IMR-90 (cell line): ENCODE results near the gene TASP1. TPM values are rescaled to one million over a fixed set of nuclear protein-coding genes. Genes with fewer than 3 reads are reported as not detected.

Experiments used
- ATAC-seq: fragments of 200-7000 bp; cut with Tn5 transposase; 2 replicates; pipeline ENCODE4 v1.9.1; 2020; ENCODE audit warnings: low read depth, mild to moderate bottlenecking, moderate library complexity
- BruUV-seq: library from RNA; stranded (reverse); fragments of 400-500 nt; replicated peaks from 2 replicates; lab custom pipeline; 2021; lab: Mats Ljungman, UMichigan
- CTCF ChIA-PET: fragments of 300-600 bp; formaldehyde crosslinking; extraction: SDS; loops from one replicate; lab custom pipeline; 2021; ENCODE audit warnings: antibody characterized with exemption; lab: Yijun Ruan, JAX
- POLR2A ChIA-PET: fragments of 300-600 bp; sonication (Branson Sonifier 250); formaldehyde crosslinking; loops from one replicate; lab custom pipeline; 2022; ENCODE audit warnings: antibody characterized with exemption; ENCODE audit not compliant: unreplicated experiment; lab: Charles Lee
- DNase-seq: peaks from one replicate; pipeline ENCODE4 v3.0.0; 2013
- H2AFZ ChIP-seq: replicated peaks from 2 replicates; pipeline ENCODE3; 2013; ENCODE audit warnings: low read length, mild to moderate bottlenecking; ENCODE audit not compliant: poor library complexity
- H2AK5ac ChIP-seq: 2 replicates; pipeline ENCODE4 v1.6.1; 2013; ENCODE audit warnings: low read depth, low read length, inconsistent platforms
- H2AK9ac ChIP-seq: replicated peaks from 2 replicates; pipeline ENCODE3; 2013; ENCODE audit warnings: mild to moderate bottlenecking, low read depth, low read length, moderate library complexity; ENCODE audit not compliant: poor library complexity
- H2BK120ac ChIP-seq: 2 replicates; pipeline ENCODE4 v1.6.1; 2013; ENCODE audit warnings: low read depth, low read length, inconsistent platforms
- H2BK15ac ChIP-seq: 3 replicates; pipeline ENCODE4 v1.6.1; 2013; ENCODE audit warnings: low read depth, low read length, inconsistent platforms
- H2BK20ac ChIP-seq: 2 replicates; pipeline ENCODE4 v1.6.1; 2013; ENCODE audit warnings: low read depth, mild to moderate bottlenecking, inconsistent platforms, low read length, moderate library complexity
- H2BK5ac ChIP-seq: 2 replicates; pipeline ENCODE4 v1.6.1; 2013; ENCODE audit warnings: mild to moderate bottlenecking, low read depth, low read length, inconsistent platforms; ENCODE audit not compliant: poor library complexity, severe bottlenecking
- H3K14ac ChIP-seq: replicated peaks from 2 replicates; pipeline ENCODE4 v1.6.1; 2013; ENCODE audit warnings: low read depth, low read length, inconsistent platforms
- H3K18ac ChIP-seq: 2 replicates; pipeline ENCODE4 v1.6.1; 2013; ENCODE audit warnings: low read depth, low read length, control low read depth
- H3K23ac ChIP-seq: 2 replicates; pipeline ENCODE4 v1.6.1; 2013; ENCODE audit warnings: low read depth, low read length, inconsistent platforms
- H3K27ac ChIP-seq: 2 replicates; pipeline ENCODE4 v1.5.1; 2013; ENCODE audit warnings: mild to moderate bottlenecking, control low read depth, low read length; ENCODE audit not compliant: insufficient read depth
- H3K27me3 ChIP-seq: 2 replicates; pipeline ENCODE4 v1.6.1; 2013; ENCODE audit warnings: low read length; ENCODE audit not compliant: control insufficient read depth, insufficient read depth
- H3K36me3 ChIP-seq: 2 replicates; pipeline ENCODE4 v1.6.1; 2013; ENCODE audit warnings: low read length, mixed read lengths; ENCODE audit not compliant: control insufficient read depth, insufficient read depth
- H3K4ac ChIP-seq: 2 replicates; pipeline ENCODE4 v1.6.1; 2013; ENCODE audit warnings: low read depth, low read length, inconsistent platforms
- H3K4me1 ChIP-seq: 2 replicates; pipeline ENCODE4 v1.6.1; 2013; ENCODE audit warnings: low read length, mixed read lengths; ENCODE audit not compliant: control insufficient read depth, insufficient read depth
- H3K4me2 ChIP-seq: 2 replicates; pipeline ENCODE4 v1.6.1; 2013; ENCODE audit warnings: low read depth, mild to moderate bottlenecking, control low read depth, low read length, moderate library complexity
- H3K4me3 ChIP-seq: 2 replicates; pipeline ENCODE4 v1.5.1; 2013; ENCODE audit warnings: low read depth, mild to moderate bottlenecking, control low read depth, low read length, moderate library complexity; ENCODE audit not compliant: insufficient read depth
- H3K56ac ChIP-seq: 2 replicates; pipeline ENCODE4 v1.6.1; 2013; ENCODE audit warnings: low read length, inconsistent platforms; ENCODE audit not compliant: insufficient read depth; ENCODE audit errors: extremely low read depth
- H3K79me1 ChIP-seq, 2 experiments: 2 replicates each; pipeline ENCODE4 v1.6.1; 2013; ENCODE audit warnings: low read length in 2 of 2, inconsistent platforms in 1 of 2, low read depth in 1 of 2
- H3K9ac ChIP-seq: 2 replicates; pipeline ENCODE4 v1.6.1; 2013; ENCODE audit warnings: low read depth, low read length, control low read depth
- H3K9me1 ChIP-seq: 2 replicates; pipeline ENCODE4 v1.6.1; 2013; ENCODE audit warnings: low read length, inconsistent platforms; ENCODE audit not compliant: insufficient read depth
- H3K9me3 ChIP-seq: 2 replicates; pipeline ENCODE4 v1.6.1; 2013; ENCODE audit warnings: low read length; ENCODE audit not compliant: control insufficient read depth, insufficient read depth
- H4K20me1 ChIP-seq: 2 replicates; pipeline ENCODE4 v1.6.1; 2013; ENCODE audit warnings: low read length, inconsistent platforms; ENCODE audit not compliant: insufficient read depth
- H4K5ac ChIP-seq: 2 replicates; pipeline ENCODE4 v1.6.1; 2013; ENCODE audit warnings: mild to moderate bottlenecking, low read depth, low read length, control low read depth
- H4K8ac ChIP-seq, 2 experiments: 2 replicates each; pipeline ENCODE4 v1.6.1; 2013; ENCODE audit warnings: low read depth in 2 of 2, low read length in 2 of 2, control low read depth in 1 of 2, inconsistent platforms in 1 of 2
- H4K91ac ChIP-seq: 2 replicates; pipeline ENCODE4 v1.6.1; 2013; ENCODE audit warnings: low read depth, low read length, inconsistent platforms; ENCODE audit not compliant: insufficient read depth
- BHLHE40 ChIP-seq: fragments of 150-350 bp; IDR thresholded peaks from 2 replicates; pipeline ENCODE4 v1.6.1; 2016; ENCODE audit warnings: mild to moderate bottlenecking, low read depth, low read length
- CEBPB ChIP-seq: IDR thresholded peaks from 2 replicates; pipeline ENCODE4 v1.6.1; 2012; ENCODE audit warnings: low read depth, low read length, improper control_type of control experiment
- CHD1 ChIP-seq: IDR thresholded peaks from 2 replicates; pipeline ENCODE4 v1.6.1; 2012; ENCODE audit warnings: low read depth, low read length, improper control_type of control experiment
- FOS ChIP-seq: fragments of 150-350 bp; IDR thresholded peaks from 2 replicates; pipeline ENCODE4 v1.6.1; 2016; ENCODE audit warnings: low read depth, low read length
- MAFK ChIP-seq: IDR thresholded peaks from 2 replicates; pipeline ENCODE4 v1.6.1; 2012; ENCODE audit warnings: low read depth, low read length, improper control_type of control experiment
- MAZ ChIP-seq: IDR thresholded peaks from 2 replicates; pipeline ENCODE4 v1.6.1; 2012; ENCODE audit warnings: low read depth, mild to moderate bottlenecking, low read length, improper control_type of control experiment, moderate library complexity, borderline replicate concordance
- MXI1 ChIP-seq: IDR thresholded peaks from 2 replicates; pipeline ENCODE4 v1.6.1; 2012; ENCODE audit warnings: low read depth, mild to moderate bottlenecking, low read length, moderate library complexity, borderline replicate concordance
- NFE2L2 ChIP-seq: fragments of 150-350 bp; IDR thresholded peaks from 2 replicates; pipeline ENCODE4 v1.6.1; 2016; ENCODE audit warnings: low read depth, mild to moderate bottlenecking, low read length
- POLR2A ChIP-seq: IDR thresholded peaks from 2 replicates; pipeline ENCODE4 v1.6.1; 2012; ENCODE audit warnings: mild to moderate bottlenecking, low read depth, low read length
- RCOR1 ChIP-seq: IDR thresholded peaks from 2 replicates; pipeline ENCODE4 v1.6.1; 2012; ENCODE audit warnings: mild to moderate bottlenecking, low read length, improper control_type of control experiment; ENCODE audit not compliant: insufficient replicate concordance
- RFX5 ChIP-seq: IDR thresholded peaks from 2 replicates; pipeline ENCODE4 v1.8.0; 2012; ENCODE audit warnings: low read depth, mild to moderate bottlenecking, low read length, moderate library complexity
- SMC3 ChIP-seq: fragments of 150-350 bp; IDR thresholded peaks from 2 replicates; pipeline ENCODE4 v1.6.1; 2016; ENCODE audit warnings: low read depth, mild to moderate bottlenecking, antibody characterized with exemption, low read length, moderate library complexity
- dilution Hi-C: fragments of 300-500 bp; cut with HindIII; formaldehyde crosslinking; loops from one replicate; pipeline ENCODE4 v1.14.3; 2018; ENCODE audit warnings: low sequenced_read_pairs; ENCODE audit not compliant: unreplicated experiment
- in situ Hi-C: fragments of 300-500 bp; cut with MboI; formaldehyde crosslinking; loops from 3 replicates; pipeline ENCODE4 v1.14.3; 2019; ENCODE audit warnings: low sequenced_read_pairs, inconsistent platforms, mixed read lengths
- intact Hi-C: fragments of 100-400 bp; cut with micrococcal nuclease; formaldehyde crosslinking; loops from 2 replicates; pipeline ENCODE4 v1.10.0; 2022
- polyA plus RNA-seq, 3 experiments: library from polyadenylated mRNA; depleted of rRNA; stranded (reverse); fragments of >200 nt; gene quantifications; 2 replicates each; pipeline ENCODE4 v1.2.3, GENCODE V29; 2012; ENCODE audit warnings: low replicate concordance in 1 of 3
- total RNA-seq: library from RNA; depleted of rRNA; stranded (reverse); fragments of >200 nt; gene quantifications from 2 replicates; pipeline ENCODE4 v1.2.3, GENCODE V29; 2012
- TF ChIP-seq, protein P1 (sequence below): conservative IDR thresholded peaks from 2 replicates; pipeline ENCODE4 v1.5.1; 2012; ENCODE audit warnings: mild to moderate bottlenecking, low read depth, low read length, improper control_type of control experiment
- TF ChIP-seq, protein P2 (sequence below): fragments of 150-350 bp; IDR thresholded peaks from 2 replicates; pipeline ENCODE4 v1.6.1; 2017; ENCODE audit warnings: mild to moderate bottlenecking, antibody characterized with exemption, low read length, low read depth
- TF ChIP-seq, protein P3 (sequence below): fragments of 150-350 bp; IDR thresholded peaks from 2 replicates; pipeline ENCODE4 v1.6.1; 2016; ENCODE audit warnings: low read depth, mild to moderate bottlenecking, low read length, moderate library complexity, borderline replicate concordance

Gene TASP1
- total and polyA plus RNA-seq, 2 of the 4 experiments (the other 2 are of a cell fraction), result 3.9 to 7.9 TPM

DNA sequence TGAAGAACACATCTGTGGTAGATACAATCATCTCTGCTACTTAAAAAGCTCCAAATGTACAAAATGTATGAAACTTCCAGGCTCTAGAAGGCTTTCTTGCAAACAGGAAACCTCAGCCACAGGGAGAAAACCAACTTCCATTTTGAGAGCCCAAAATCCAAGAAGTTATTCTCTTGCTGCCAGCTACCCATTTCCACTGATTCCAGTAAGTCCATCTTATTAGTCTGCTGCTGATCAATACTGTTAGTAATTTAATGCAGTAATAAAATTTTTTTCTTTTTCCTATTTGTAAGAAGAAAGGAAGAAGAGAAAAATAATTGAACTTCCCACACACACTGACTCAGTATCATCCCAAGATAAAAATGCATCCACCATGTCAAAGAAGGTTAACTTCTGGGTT, 169.5 kb downstream of the TASP1 start:
- no peak overlapping the region for H2AK9ac ChIP-seq
- dilution Hi-C loops (no loop called here), in situ Hi-C loops (loop anchor here (25.0 kb wide), 2 partner anchors 107 to 293 kb away; no protein-coding TSS in a partner anchor), intact Hi-C loops (no loop called here)
- no peaks in the 10 kb centered on the region for H3K9me1 ChIP-seq
- H4K20me1 ChIP-seq, result no peaks in the 10 kb centered on the region
- H3K27ac ChIP-seq, result no peak overlapping the region
- POLR2A ChIA-PET, result no interaction called here
- no peak overlapping the region for H3K4me3 ChIP-seq
- no peak overlapping the region for H2BK120ac ChIP-seq
- H2BK5ac ChIP-seq, result no peak overlapping the region
- no peak overlapping the region for H2BK20ac ChIP-seq
- no peak overlapping the region for H4K91ac ChIP-seq
- ATAC-seq (no peak), DNase-seq (no peak)
- H3K9ac ChIP-seq, result no peak overlapping the region
- CTCF ChIA-PET, result interaction anchor here (0.6 kb wide), 1 partner anchor 270 kb away, joined by 5 read pairs; no protein-coding TSS in a partner anchor
- H2BK15ac ChIP-seq, result no peak overlapping the region
- H2AFZ ChIP-seq, result no peak overlapping the region
- no peak overlapping the region for H3K14ac ChIP-seq
- H3K56ac ChIP-seq, result no peak overlapping the region
- H4K5ac ChIP-seq, result no peak overlapping the region
- H3K4me2 ChIP-seq, result no peak overlapping the region
- H2AK5ac ChIP-seq, result no peak overlapping the region
- no peak overlapping the region for H3K23ac ChIP-seq
- H3K4ac ChIP-seq, result no peak overlapping the region
- H3K79me1 ChIP-seq, result no peaks in the 10 kb centered on the region
- H3K18ac ChIP-seq, result no peak overlapping the region
- H3K9me3 ChIP-seq, result no peaks in the 10 kb centered on the region
- H3K36me3 ChIP-seq, result no peaks in the 10 kb centered on the region
- no peak for TF ChIP-seq POLR2A
- no peak for TF ChIP-seq MAFK
- TF ChIP-seq RFX5, result no peak
- TF ChIP-seq CHD1, result no peak
- TF ChIP-seq FOS, result no peak
- no peak for TF ChIP-seq MAZ
- no peak for TF ChIP-seq BHLHE40
- TF ChIP-seq NFE2L2, result no peak
- TF ChIP-seq RCOR1, result no peak
- TF ChIP-seq MXI1, result no peak
- TF ChIP-seq, protein P1, sequence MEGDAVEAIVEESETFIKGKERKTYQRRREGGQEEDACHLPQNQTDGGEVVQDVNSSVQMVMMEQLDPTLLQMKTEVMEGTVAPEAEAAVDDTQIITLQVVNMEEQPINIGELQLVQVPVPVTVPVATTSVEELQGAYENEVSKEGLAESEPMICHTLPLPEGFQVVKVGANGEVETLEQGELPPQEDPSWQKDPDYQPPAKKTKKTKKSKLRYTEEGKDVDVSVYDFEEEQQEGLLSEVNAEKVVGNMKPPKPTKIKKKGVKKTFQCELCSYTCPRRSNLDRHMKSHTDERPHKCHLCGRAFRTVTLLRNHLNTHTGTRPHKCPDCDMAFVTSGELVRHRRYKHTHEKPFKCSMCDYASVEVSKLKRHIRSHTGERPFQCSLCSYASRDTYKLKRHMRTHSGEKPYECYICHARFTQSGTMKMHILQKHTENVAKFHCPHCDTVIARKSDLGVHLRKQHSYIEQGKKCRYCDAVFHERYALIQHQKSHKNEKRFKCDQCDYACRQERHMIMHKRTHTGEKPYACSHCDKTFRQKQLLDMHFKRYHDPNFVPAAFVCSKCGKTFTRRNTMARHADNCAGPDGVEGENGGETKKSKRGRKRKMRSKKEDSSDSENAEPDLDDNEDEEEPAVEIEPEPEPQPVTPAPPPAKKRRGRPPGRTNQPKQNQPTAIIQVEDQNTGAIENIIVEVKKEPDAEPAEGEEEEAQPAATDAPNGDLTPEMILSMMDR, result no peak
- TF ChIP-seq, protein P2, sequence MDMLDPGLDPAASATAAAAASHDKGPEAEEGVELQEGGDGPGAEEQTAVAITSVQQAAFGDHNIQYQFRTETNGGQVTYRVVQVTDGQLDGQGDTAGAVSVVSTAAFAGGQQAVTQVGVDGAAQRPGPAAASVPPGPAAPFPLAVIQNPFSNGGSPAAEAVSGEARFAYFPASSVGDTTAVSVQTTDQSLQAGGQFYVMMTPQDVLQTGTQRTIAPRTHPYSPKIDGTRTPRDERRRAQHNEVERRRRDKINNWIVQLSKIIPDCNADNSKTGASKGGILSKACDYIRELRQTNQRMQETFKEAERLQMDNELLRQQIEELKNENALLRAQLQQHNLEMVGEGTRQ, result no peak
- no peak for TF ChIP-seq SMC3
- no peak for TF ChIP-seq CEBPB
- TF ChIP-seq, protein P3, sequence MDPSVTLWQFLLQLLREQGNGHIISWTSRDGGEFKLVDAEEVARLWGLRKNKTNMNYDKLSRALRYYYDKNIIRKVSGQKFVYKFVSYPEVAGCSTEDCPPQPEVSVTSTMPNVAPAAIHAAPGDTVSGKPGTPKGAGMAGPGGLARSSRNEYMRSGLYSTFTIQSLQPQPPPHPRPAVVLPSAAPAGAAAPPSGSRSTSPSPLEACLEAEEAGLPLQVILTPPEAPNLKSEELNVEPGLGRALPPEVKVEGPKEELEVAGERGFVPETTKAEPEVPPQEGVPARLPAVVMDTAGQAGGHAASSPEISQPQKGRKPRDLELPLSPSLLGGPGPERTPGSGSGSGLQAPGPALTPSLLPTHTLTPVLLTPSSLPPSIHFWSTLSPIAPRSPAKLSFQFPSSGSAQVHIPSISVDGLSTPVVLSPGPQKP, result no peak
- no peaks in the 10 kb centered on the region for H3K27me3 ChIP-seq
- no peaks in the 10 kb centered on the region for H3K4me1 ChIP-seq
- no TSS peak for BruUV-seq
- H4K8ac ChIP-seq, result no peak overlapping the region
